Stimulated activated CD4-positive, alpha-beta T cell treated with anti-CD3 and anti-CD28 coated beads, TNF-alpha, amount 100 ng/mL, for 48 hours (primary cell): ENCODE measurements around the gene CBFA2T2.
"Not testable (repeated sequence)": the region's sequence is repeated elsewhere in the genome, so short reads cannot be mapped to it uniquely, and the experiment has no call there.

Experiments used
- DNase-seq, 3 donors: peaks; one replicate each; pipeline ENCODE4 v3.0.0-alpha.2; 2020; ENCODE audit warnings: low read depth in 3 of 3

Gene CBFA2T2

DNA sequence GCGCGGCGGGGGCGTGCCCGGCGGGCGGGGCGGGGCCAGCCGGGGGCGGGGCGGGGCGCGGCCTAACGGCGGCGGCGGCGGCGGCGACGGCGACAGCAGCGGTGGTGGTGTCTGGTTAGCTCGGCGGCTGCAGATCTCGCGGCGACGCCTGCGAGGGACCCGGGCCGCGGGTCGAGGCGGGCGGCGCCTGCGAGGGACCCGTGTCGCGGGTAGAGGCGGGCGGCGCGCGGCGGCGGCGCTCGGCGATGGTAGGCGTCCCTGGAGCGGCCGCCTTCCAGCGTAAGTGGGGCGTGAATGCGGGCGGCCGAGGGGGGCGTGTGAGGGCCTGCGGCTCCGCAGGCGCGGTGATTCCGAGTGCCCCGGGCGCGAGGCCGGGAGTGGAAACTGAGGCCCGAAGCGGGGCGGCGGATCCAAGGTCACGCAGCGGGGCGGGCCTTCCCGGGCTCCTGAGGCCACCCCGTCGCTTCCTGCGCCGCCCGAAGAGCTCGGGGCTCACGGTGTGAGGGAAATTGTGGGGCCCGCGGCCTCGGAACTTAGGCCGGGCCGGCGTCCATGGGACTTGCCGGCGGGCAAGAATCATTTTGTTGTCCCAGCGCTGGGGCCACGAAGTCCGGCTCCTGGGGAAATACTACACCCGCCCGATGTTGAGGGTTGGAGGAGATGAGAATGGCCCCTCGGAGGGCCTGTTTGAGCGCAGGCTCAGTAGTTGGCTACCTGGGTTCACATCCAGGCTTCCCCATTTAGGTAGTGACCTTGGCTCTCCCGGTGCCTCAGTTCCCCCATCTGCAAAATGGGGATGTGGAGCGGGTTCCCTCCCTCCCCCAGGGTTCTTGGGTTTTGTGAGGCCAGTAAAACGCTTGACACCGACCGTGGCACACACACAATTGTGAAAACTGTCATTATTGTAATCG, at the start of gene CBFA2T2:
Gene CBFA2T2, plus strand, starts transcription at position 74 of the 911 bp plus-strand sequence. Its CDS starts 172 bp downstream, at position 246.
- DNase-seq: peak in 2 of 3 donors; percentile 7 to 11

DNA sequence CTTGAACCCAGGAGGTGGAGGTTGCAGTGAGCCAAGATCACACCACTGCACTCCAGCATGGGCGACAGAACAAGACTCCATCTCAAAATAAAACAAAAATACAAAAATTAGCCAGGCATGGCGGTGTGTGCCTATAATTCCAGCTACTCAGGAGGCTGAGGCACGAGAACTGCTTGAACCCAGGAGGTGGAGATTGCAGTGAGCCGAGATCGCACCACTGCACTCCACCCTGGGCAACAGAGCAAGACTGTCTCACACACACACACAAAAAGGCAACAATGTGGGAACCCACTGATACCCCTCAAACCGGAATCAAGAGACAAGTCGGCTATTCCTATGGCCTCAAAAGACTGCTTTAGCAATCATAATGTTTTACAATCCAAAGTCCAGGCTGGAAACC, 49.3 kb upstream of the CBFA2T2 start:
- not testable (repeated sequence) for DNase-seq

DNA sequence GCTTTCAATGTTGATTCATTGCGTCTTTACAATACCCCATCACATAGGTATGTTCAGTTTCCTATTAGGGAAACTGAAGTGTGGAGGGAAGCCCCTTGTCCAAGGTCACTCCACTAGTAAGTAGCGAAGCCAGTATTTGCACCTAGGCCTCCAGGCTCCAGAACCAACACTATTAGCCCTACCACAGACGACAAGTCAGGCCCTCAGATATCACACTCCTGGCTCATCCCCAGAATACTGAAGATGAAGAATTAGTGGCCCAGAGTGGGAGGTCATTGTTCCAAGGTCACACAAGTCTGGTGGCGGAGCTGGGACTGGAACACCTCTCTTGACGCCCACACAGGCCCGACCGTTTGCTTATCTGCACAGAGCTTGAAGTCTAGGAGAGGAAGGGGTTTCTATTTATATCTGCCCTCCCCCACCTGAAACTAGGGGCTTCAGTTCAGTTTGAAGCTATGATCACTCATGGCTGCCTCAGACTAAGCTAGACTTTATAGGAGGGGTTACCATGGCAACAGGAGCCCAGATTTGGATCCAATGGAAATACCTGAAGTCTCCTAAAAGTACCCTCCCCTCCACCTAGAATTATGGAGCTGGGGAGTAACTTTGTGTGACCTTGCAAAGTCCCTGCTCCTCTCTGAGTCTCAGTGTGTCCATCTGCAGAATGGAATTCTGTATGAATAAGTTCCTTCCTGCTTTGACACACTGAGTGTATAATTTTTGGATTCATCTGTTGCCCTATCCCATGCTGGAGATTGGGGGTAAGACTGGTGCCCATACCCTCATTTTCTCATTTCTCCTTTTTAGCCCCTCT, 48.5 kb upstream of the CBFA2T2 start:
- DNase-seq: no peak

DNA sequence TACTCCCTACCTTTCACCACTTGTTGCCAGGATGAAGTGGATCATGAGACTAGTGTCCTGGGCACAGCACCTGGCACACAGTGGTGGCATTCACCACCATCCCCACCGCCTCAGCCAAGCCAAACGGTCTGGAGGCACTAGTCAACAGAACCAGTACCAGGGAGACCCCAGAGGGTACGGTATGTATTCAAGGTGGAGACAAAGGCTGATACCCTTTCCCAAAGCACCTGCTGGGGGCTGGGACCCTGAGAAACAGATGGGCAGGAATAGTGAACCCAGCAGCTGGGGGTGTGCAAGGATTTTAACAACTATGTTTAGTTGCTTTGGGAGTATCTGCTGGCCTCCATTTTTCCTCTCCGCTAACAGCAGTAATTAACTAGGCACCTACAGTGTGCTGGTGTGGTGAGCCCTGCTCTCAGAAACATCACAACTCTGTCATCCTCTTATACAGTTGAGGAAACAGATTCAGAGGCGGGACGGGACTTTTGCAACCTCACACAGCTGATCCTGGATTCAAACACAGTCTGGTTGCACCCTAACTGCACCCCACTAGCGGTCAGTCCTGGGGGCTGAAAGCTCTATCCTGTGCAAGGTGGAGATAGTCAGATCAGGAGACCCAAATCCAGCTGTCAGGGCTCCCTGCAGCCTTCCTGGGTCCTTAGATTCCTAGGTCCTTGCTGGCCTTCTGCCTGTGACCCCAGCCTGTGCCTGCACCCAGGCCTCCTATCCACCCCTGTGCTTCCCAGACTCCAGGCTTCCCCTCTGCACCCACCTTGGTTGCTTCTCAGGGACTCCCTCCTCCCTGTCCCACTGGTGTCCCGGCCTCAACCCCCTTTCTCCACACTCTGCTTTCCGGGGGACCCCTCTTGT, 47.5 kb upstream of the CBFA2T2 start:
- DNase-seq: no peak

DNA sequence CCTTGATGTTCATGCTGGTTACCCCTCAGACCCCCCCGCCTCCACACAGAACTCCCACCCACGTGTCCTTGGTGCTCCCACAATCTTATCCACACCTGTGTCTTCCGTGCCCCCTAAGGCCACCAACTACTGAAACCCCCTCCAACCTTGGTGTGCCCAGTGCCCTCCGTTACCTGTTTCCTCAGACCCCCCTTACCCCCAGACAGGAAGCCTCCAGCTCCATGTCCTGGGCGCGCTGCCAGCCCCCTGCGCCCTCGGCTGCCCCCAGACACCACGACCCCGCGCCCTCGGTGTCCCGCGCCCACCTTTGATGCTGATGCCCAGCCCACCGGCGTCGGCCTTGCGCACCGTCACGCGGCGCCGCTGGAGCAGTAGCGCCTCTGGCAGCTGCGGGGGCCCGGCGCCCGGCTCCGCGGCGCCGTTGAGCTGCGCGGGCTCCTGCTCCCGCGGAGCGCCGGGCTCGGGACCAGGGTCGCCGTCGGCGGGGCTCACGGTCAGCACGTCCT, 46.8 kb upstream of the CBFA2T2 start:
- DNase-seq: no peak

DNA sequence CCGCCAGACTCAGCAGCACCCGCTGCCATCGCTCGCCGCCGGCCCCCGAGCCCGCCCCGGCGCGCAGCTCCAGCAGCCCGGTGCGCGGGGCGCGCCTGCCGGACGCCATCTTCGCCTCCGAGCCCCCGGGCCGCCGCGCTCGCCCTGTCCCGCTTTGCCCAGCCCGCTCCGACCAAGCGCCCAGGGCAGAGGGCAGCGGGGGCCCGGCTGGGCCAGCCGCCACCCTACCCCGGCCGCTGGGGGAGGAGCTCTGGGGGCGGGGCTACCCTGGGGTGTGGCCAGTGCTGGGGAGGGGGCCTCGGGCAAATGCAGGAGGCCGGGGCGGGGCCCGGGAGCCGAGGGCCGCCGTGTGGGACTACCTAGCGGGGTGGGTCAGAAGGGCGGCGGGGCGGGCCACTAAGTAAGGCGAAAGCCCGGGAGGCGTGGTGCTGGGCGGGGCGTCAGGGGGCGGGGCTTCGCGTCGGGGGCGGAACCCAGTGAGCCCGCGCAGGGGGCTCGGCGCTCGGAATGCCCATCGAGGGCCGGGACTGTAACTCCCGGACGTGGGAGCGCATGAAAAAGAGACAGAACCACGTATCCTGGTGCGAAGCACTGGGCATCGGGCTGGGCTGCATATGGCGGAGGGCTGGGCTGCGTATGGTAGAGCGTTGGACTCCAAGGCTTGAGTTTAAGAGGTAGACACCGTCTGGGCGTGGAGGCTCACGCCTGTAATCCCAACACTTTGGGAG, 46.2 kb upstream of the CBFA2T2 start, which contains the start of gene SNTA1:
Gene SNTA1, minus strand, starts transcription at position 252 of the 728 bp plus-strand sequence. Its CDS starts 143 bp downstream, at position 109.
- DNase-seq: peak; percentile 78 to 89 (median 81)

DNA sequence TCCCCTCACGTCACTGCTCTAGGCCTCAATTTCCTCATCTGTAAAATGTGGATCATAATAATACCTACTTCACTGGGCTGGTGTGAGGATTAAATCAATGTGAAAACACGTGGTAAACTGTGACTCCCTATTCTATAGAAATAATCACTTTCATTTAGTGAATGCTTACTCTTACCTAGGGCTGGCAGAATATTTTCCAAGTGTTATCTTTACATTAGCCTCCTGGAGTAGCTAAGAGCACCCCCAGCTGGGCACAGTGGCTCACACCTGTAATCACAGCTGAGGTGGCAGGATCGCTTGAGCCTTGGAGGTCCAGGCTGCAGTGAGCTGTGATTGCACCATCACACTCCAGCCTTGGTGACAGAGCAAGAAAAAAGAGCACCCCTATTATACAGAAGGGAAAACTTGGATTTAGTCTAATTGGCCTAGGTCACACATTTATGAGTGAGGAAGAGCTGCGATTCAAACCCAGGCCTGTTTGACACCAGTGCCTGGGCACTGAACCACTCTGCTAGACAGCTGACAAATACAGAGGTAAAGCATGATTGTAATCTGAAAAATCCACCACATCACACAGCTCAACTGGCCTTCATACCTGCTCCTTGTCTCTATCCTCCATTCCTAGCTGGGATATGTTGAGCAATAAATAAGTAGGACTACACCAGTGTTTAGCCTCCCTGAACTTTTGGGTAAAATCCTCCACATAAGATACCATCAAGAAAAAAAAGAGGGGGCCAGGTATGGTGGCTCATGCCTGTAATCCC, 44.9 kb upstream of the CBFA2T2 start:
- DNase-seq: peak in 1 of 3 donors; percentile 11

DNA sequence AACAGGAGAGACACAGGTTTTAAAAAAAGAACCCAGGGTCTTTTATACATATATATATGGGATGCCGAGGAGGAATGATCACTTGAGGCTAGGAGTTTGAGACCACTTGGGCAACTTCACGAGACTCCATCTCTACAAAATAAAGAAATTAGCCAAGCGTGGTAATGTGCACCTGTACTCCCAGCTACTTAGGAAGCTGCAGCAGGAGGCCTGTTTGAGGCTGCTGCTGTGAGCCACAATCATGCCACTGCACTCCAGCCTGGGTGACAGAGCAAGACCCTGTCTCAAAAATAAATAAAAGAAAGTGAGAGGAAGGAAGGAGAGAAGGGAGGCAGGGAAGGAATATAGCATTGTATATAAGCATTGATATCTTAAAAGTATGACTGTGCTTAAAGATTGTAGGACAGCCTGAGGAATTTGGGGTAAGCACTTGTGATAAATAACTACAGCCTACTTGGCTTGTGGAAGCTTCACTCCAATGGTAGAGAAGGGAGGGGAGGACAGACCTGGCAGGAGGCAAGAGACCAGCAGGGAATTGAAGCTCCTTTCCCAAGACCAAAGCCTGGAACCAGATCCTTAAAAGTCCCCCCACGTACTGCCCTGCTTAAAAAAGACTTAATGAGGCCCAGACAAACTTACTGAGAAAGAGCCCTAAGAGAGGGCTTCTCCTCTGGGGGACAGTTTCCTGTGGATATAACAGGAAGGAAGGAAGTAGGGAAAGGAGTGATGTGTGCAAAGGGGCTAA, 43.8 kb upstream of the CBFA2T2 start:
- DNase-seq: no peak

DNA sequence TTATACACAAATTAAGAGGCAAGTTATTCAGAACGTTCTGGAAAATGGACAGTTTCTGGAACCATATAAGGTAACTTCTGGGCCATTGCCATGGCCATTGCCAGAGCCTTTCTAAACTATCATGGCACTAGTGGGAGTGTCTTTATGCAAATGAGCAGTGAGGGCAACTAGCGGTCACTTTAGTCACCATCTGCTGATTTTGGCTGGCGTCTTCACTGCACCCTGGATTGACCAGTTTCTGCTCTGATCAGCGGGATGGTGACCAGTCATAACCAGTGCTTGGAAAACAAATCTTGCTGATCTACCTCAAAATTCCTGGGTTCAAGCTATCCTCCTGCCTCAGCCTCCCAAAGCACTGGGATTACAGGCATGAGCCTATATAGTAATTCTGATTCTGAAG, 39.0 kb upstream of the CBFA2T2 start:
- DNase-seq: no peak

DNA sequence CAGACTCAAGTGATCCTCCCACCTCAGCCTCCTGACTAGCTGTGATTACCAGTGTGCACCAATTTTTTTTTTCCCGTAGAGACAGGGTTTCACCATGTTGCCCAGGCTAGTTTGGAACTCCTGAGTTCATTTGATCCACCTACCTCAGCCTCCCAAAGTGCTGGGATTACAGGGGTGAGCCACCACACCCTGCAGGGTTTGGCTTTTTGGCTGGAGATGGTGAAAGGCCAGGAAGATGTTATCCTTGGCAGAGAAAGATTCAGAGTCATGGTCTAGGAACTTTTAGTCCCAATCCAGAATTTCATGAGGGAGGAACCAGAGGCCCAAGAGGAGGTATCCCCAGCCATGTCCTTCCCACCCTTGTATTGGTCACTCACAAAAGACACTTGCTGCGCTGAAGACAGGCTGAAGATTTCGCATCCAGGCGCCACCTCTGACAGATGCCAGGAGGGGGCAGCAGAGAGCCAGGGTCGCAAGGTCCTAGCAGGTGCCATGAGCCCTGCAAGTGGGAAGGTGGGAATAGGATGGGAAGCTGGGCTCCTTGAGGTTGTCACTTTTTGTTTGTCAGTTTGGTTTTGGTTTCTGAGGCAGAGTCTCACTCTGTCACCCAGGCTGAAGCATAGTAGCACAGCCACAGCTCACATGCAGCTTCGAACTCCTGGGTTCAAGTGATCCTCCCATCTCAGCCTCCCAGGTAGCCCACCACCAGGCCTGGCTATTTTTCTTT, 32.8 kb upstream of the CBFA2T2 start:
- peak; percentile 57 to 74 (median 72) for DNase-seq

DNA sequence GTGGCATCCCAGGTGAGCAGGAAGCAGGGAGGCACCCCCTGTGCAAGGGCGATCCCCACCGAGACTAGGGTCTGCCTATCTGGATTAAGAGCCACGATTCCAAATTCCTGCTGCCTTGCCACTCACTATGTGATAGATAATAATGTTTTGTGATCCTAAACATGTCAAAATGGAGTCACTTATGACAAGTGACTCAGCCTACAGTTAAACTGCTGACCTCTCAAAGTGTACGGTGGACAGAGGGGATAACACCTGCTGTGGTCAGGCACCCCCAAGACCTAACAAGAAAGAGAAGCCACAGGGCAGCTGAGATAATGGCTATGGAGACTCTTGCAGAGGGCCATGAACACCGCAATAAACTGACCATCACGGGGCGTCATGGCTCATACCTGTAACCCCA, 30.3 kb upstream of the CBFA2T2 start:
- no peak for DNase-seq

DNA sequence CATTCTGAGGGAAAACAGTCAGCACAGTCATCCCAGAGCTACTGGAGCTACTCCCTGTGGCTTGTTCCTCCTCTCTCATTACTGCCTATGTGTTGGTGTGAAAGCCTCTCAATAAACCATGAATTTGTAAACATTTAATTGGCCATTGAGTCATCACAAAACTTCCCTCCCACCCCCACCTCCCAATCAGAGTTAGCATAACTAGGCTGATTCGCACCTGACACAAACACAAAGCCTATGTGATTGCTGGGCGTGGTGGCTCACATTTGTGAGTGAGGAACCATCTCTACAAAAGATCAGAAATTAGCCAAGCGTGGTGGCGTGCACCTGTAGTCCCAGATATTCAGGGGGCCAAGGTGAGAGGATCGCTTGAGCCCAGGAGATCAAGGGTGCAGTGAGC, 29.2 kb upstream of the CBFA2T2 start:
- DNase-seq: no peak

DNA sequence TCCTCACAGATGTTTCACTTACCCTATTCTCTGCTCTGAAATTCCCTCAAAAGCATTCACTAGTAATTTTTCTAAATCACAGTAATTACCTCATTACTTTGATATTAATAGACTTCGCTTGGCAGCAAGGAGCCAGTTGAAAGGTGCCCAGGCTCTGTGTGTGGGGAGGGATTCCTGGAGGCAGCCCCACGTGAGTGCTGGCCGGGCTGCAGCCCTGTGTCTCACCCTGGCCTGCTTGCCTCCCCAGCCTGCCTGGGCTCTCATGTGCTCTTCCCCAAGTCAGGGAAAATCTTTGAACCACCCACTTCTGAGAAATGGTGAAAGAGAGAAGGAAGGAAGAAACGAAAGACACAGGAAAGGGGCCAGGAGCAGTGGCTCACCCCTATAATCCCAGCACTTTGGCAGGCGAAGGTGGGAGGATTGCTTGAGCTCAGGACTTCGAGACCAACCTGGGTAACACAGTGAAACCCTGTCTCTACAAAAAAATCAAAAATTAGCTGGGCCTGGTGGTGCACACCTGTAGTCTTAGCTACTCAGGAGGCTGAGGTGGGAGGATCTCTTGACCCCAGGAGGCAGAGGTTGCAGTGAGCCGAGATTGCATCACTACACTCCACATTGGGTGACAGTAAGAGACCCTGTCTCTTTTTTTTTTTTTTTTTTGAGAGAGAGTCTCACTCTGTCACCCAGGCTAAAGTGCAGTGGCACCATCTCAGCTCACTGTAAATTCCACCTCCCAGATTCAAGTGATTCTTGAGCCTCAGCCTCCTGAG, 26.4 kb upstream of the CBFA2T2 start:
- DNase-seq: no peak

DNA sequence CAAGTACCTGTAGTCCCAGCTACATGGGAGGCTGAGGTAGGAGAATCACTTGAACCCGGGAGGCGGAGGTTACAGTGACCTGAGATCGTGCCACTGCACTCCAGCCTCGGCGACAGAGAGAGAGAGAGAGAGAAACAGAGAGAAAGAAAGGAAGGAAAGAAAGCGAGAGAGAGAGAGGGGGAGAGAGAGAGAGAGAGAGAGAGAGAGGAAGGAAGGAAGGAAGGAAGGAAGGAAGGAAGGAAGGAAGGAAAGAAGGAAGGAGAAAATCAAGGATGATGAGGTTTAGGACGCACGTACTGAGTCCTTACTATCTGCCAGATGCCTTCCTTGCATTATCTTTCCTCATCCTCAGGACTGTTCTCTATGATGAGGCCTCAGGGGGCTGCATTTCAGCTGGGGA, 25.1 kb upstream of the CBFA2T2 start:
- not testable (repeated sequence) for DNase-seq

DNA sequence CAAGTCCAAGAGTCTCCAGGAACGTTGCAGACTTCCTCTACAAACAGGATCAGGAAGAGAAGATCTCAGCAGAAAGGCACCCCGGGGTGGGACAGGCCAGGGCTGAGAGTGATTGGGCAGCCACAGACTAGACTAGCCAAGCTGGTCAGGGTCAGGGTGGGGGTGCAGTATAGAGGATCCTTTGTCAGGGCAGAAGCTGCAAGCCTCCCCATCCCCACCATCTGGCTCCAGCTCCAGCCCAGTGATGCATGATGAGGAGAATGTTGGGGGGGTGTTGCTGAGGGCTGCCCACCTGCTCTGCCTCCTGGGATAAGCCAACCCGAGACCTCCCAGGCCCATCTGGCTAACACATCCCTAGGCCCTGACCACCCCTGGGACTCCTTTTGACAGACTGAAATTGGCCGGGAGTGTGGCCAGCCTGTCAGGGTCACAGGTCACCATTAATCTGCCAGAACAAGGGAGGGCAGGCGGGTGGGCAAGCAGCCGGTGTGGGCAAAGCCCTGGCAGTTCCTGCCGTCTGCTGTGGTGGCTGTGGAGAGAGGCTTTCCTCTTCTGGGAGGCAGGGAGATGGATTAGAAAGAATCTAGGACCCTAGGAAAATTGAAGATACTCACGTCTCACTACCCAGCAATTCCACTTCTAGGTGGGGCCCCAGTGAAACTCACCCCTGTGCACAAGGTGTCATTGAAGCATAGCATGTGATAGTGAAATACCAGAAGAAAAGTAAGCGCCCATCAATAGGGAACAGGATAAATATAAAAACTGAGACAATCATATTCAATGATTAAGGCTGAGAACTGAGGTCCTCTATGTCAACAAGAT, 24.2 kb upstream of the CBFA2T2 start:
- no peak for DNase-seq

DNA sequence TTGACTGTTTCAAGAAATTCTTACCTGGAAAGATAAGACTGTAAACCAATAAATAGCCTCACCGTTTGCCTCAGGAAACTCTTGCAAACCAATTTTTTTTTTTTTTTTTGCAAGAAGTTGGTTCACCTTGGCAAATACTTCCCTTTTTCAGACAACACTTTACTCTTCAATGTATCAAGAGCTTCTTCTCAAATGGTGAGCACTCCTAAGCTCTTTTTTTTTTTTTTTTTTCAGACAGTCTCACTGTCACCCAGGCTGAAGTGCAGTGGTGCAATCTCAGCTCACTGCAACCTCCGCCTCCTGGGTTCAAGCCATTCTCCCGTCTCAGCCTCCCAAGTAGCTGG, 23.6 kb upstream of the CBFA2T2 start:
- DNase-seq: no peak

DNA sequence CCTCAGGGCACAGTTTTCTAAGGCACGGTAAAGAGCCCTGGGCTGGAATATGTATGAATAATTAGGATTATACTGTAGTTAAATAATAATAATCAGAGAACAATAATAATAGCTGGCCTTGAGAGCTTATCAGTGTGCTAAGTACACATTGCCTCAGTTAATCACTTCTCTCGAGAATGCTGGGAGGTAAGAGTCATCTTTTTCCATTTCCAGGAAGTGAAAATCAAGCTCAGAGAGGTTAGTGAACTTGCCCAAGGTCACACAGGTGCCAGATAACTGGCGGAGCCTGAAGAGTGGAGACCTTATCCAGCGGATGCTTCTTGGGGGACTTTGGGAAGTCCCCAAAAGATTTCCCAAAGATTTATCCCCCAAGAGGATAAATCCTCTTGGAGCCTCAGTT, 19.4 kb upstream of the CBFA2T2 start:
- no peak for DNase-seq
